PFSK-1 (cell line): ENCODE results near the gene ALDH18A1.

Source experiments
- FOXP2 ChIP-seq: optimal IDR thresholded peaks from 2 replicates; pipeline ENCODE3; 2011; ENCODE audit warnings: borderline replicate concordance, control low read depth, inconsistent platforms; ENCODE audit not compliant: insufficient read depth; ENCODE audit errors: extremely low read length, extremely low read depth
- POLR2AphosphoS5 ChIP-seq: IDR thresholded peaks from 2 replicates; pipeline ENCODE4 v1.6.1; 2012; ENCODE audit warnings: low read depth, mild to moderate bottlenecking, control low read depth, low read length, moderate library complexity
- SIN3A ChIP-seq: IDR thresholded peaks from 2 replicates; pipeline ENCODE4 v1.6.1; 2012; ENCODE audit warnings: mild to moderate bottlenecking, low read length, moderate library complexity, borderline replicate concordance; ENCODE audit not compliant: insufficient read depth
- TAF1 ChIP-seq: IDR thresholded peaks from 2 replicates; pipeline ENCODE4 v1.6.1; 2012; ENCODE audit warnings: low read length, control low read depth, borderline replicate concordance; ENCODE audit not compliant: insufficient read depth
- TF ChIP-seq, protein P1 (sequence below), 2 experiments: IDR thresholded peaks; 2 replicates each; pipeline versions ENCODE4 v1.6.1 to v1.8.0; 2011 to 2012; ENCODE audit warnings: low read depth in 2 of 2, low read length in 2 of 2, control low read depth in 1 of 2, inconsistent platforms in 1 of 2, mild to moderate bottlenecking in 1 of 2, moderate library complexity in 1 of 2; ENCODE audit not compliant: insufficient read depth in 1 of 2

Gene ALDH18A1

GRCh38 chr10:95578619-95579018 is 77.9 kb downstream of the ALDH18A1 start:
- no peak for TF ChIP-seq POLR2AphosphoS5

GRCh38 chr10:95574649-95575365 is 81.7 kb downstream of the ALDH18A1 start:
- TF ChIP-seq POLR2AphosphoS5 = no peak
- no peak for TF ChIP-seq FOXP2
- TF ChIP-seq, protein P1, sequence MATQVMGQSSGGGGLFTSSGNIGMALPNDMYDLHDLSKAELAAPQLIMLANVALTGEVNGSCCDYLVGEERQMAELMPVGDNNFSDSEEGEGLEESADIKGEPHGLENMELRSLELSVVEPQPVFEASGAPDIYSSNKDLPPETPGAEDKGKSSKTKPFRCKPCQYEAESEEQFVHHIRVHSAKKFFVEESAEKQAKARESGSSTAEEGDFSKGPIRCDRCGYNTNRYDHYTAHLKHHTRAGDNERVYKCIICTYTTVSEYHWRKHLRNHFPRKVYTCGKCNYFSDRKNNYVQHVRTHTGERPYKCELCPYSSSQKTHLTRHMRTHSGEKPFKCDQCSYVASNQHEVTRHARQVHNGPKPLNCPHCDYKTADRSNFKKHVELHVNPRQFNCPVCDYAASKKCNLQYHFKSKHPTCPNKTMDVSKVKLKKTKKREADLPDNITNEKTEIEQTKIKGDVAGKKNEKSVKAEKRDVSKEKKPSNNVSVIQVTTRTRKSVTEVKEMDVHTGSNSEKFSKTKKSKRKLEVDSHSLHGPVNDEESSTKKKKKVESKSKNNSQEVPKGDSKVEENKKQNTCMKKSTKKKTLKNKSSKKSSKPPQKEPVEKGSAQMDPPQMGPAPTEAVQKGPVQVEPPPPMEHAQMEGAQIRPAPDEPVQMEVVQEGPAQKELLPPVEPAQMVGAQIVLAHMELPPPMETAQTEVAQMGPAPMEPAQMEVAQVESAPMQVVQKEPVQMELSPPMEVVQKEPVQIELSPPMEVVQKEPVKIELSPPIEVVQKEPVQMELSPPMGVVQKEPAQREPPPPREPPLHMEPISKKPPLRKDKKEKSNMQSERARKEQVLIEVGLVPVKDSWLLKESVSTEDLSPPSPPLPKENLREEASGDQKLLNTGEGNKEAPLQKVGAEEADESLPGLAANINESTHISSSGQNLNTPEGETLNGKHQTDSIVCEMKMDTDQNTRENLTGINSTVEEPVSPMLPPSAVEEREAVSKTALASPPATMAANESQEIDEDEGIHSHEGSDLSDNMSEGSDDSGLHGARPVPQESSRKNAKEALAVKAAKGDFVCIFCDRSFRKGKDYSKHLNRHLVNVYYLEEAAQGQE (IDR thresholded peaks at IDR 0.05; ENCODE audit: insufficient read depth in 1 of 2, low read depth in 2 of 2, low read length in 2 of 2) = no peak
- no peak for TF ChIP-seq TAF1
- no peak for TF ChIP-seq SIN3A

DNA sequence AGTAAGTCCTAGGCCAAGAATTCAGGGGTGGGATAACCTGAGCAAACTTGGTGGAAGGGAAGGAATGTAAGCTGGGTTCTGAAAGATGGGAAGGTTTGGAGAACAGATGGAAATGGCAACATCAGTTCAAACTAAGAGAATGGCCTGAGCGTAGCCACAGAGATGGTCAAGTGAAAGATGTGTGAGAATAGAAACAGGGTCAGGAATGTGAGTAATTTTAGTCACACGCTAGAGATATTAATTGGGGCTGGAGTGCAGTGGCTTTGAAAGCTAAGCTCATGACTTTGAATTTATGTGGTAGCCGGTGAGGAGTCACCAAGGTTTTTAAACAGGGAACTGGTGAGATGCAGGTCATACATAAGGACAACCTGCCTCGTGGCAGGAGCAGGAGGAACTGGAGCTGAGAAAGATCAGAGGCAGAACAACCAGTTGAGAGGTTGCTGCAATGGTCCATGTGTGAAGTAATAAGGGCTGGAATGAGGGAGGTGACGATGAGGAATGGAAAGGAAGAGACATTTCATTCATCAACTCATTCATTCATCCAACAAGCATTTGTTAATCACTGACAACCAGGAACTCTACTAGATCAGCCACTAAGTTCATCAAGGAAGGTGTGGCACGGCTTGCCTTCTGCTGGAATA is 82.4 kb downstream of the ALDH18A1 start:
- TF ChIP-seq SIN3A = no peak
- no peak for TF ChIP-seq POLR2AphosphoS5
- no peak for TF ChIP-seq FOXP2
- no peak for TF ChIP-seq TAF1
- TF ChIP-seq, protein P1 (IDR thresholded peaks at IDR 0.05; ENCODE audit: insufficient read depth in 1 of 2, low read depth in 2 of 2, low read length in 2 of 2) = no peak

- TF ChIP-seq SIN3A = no peak
- TF ChIP-seq, protein P1 (IDR thresholded peaks at IDR 0.05; ENCODE audit: insufficient read depth in 1 of 2, low read depth in 2 of 2, low read length in 2 of 2) = no peak
- no peak for TF ChIP-seq POLR2AphosphoS5
- TF ChIP-seq TAF1 = no peak
- no peak for TF ChIP-seq FOXP2
Observed at GRCh38 chr10:95573527-95573926, 83.0 kb downstream of the ALDH18A1 start.

- TF ChIP-seq, protein P1 (IDR thresholded peaks at IDR 0.05; ENCODE audit: insufficient read depth in 1 of 2, low read depth in 2 of 2, low read length in 2 of 2) = no peak
Observed at GRCh38 chr10:95572131-95572820, 84.2 kb downstream of the ALDH18A1 start.
